Left lobe of liver (tissue), 2 donors: ENCODE data around the gene ADGRV1. TPM values are rescaled to one million over a fixed set of nuclear protein-coding genes. Genes with fewer than 3 reads are reported as not detected.

Experiments used
- ATAC-seq: fragments of 200-7000 bp; cut with Tn5 transposase; one replicate; pipeline ENCODE4 v1.9.1; 2020; ENCODE audit warnings: mild to moderate bottlenecking, moderate library complexity
- DNase-seq: peaks from one replicate; pipeline ENCODE4 v3.0.0-alpha.2; 2020; ENCODE audit warnings: low spot score
- total RNA-seq: library from RNA; stranded (reverse); gene quantifications from one replicate; pipeline ENCODE4 v1.2.1, GENCODE V29; 2021
- donor health status: DM: no; HTN: no; CAD: no; lungs with moderate emphysema.
- donor health status: DM: no; HTN: yes; CAD: no.

Gene ADGRV1, protein sequence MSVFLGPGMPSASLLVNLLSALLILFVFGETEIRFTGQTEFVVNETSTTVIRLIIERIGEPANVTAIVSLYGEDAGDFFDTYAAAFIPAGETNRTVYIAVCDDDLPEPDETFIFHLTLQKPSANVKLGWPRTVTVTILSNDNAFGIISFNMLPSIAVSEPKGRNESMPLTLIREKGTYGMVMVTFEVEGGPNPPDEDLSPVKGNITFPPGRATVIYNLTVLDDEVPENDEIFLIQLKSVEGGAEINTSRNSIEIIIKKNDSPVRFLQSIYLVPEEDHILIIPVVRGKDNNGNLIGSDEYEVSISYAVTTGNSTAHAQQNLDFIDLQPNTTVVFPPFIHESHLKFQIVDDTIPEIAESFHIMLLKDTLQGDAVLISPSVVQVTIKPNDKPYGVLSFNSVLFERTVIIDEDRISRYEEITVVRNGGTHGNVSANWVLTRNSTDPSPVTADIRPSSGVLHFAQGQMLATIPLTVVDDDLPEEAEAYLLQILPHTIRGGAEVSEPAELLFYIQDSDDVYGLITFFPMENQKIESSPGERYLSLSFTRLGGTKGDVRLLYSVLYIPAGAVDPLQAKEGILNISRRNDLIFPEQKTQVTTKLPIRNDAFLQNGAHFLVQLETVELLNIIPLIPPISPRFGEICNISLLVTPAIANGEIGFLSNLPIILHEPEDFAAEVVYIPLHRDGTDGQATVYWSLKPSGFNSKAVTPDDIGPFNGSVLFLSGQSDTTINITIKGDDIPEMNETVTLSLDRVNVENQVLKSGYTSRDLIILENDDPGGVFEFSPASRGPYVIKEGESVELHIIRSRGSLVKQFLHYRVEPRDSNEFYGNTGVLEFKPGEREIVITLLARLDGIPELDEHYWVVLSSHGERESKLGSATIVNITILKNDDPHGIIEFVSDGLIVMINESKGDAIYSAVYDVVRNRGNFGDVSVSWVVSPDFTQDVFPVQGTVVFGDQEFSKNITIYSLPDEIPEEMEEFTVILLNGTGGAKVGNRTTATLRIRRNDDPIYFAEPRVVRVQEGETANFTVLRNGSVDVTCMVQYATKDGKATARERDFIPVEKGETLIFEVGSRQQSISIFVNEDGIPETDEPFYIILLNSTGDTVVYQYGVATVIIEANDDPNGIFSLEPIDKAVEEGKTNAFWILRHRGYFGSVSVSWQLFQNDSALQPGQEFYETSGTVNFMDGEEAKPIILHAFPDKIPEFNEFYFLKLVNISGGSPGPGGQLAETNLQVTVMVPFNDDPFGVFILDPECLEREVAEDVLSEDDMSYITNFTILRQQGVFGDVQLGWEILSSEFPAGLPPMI (N-terminal part only)
- 9.3 TPM for total RNA-seq

DNA sequence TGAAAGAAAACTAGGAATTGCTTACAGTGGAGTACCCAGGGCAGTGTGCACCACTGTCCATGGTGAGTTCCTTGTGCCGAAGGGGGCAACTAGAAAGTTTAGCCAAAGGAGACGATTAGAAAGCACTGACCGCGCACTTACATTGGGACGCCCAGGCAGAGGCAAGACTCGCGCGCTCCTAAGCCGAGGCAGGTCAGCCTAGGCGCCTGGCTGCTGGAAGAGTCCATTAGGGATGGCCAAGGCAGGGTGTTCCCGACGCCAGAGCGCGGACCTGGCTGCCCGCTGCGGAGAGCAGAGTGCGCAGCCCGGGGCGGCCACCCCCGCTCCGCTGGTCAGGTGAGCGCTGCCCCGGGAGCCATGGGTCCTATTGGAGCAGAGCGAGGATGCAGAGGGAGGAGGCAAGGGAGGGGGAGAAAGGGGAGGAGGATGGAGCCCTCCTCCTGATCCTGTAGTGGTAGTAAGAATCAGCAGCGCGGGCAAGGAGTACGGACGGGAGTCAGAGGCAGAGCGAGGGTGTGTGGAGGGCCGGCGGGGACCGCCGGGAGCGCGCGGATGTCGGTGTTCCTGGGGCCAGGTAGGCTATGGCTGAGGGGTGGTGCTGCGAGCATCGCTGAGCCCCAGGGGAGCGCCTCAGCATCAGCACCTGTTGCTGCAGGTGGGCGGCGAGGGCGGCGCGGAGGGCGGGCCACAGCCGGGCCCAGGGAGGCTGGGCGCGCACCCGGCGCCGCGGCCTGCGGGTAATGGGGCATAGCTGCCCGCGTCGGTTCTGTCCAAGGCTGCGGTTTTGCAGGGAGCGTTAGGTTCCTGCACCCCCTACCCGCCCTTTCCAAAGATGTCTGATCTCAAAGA is at the start of gene ADGRV1:
Gene ADGRV1, plus strand, starts transcription at position 454 of the 849 bp plus-strand sequence. Its CDS starts 99 bp downstream, at position 553.
- ATAC-seq, result peak; percentile 81
- no peak for DNase-seq

DNA sequence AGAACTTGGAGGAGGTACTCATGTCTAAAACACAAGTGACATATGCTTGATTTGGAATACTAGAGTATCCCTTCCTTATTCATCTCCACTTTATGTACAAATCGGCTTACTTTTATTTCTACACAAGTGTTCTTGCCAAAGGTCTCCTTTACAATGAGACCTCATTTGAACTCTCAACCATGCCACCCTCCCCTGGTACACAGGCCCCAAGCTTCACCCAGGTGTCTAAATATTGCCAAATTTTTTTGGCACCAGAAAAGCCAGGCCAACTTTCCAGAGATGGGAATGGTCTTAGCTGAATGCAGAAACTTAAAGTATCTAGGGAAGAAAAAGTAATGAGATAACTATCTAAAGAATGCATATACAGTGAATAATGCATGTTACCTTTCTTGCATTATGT is 48.2 kb upstream of the ADGRV1 start:
- DNase-seq (no peak), ATAC-seq (no peak)

DNA sequence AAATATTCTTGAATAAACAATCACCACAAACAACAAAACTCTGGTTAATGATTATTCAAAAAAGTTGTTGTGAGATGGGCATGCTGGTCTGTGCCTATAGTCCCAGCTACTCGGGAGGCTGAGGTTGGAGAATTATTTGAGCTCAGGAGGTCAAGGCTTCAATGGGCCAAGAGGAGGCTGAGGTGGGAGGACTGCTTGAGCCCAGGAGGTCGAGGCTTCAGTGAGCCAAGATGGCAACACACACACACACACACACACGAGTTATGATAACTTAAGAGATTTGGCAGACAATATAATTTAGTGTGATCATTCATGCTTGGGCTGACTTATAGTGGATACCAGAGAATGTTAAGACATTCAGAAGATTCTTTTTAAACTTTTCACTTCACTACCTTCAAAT is 44.1 kb upstream of the ADGRV1 start:
- ATAC-seq, result no peak

DNA sequence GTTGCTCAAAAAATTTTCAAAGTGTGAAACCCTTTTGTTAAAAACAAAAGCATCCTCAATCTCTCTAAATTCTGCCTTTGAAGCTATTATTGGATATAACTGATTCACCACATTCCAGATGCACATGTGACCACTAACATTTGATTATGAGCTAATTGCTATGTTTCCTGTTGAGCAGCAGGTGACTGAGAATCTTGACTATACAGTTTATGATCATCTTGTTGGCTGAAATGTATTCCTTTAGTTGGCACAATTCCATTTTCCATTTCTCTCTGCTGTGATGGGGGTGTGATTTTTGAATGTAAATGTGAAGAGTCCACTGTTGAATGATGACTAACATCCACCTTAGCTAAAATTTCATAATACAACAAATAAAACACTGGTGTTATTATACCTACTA is 39.9 kb upstream of the ADGRV1 start:
- no peak for ATAC-seq
- no peak for DNase-seq

More for the DNA sequence above, 44.1 kb upstream of the ADGRV1 start:
- no peak for DNase-seq

DNA sequence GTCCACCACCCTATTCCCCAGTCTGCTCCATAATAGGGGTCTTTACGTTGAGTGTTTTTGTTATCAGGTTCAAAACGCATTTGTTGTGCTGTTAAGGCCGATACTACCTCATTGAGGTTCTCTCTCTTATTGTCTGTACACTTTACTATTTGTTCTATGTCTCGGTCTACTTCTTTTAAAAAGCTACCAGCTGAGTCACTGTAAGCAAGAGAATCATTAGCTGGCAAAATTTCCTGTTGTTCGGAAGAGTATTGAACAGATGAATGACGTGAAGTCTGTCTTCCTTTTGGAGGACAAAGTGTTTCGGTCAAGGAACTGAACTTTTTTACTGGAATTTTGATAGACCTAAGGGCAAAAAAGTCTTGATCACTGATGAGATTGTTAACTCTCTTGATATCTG is 39.5 kb upstream of the ADGRV1 start:
- no peak for DNase-seq
- no peak for ATAC-seq

DNA sequence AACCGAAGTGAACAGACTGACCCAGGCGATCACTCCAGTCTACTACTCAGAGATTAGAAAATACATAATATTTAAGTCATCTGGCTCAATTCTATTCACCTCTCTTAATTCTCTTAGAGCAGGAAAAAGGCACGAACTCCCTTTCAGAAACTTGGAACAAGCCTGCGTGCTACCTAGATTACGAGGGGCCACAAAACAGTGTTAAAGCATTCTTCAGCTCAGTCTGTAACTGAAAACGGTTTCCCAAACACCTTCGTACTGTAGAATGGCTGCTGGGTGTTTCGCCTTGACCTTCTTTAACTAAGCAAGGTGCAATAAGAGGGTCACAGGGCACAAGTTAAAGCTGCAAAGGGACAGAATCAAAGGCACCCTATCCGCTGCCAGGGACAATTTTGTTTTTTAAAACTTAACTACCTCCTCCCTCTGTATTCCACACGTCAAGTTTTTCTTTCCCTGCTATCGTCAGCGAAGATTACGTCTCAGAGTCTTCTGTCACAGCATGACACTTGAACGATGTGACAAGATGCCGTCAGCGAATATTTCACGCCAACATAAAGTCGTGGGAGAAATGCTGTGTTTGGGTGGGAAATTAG is 29.9 kb upstream of the ADGRV1 start:
- ATAC-seq (peak; percentile 1), DNase-seq (no peak)

DNA sequence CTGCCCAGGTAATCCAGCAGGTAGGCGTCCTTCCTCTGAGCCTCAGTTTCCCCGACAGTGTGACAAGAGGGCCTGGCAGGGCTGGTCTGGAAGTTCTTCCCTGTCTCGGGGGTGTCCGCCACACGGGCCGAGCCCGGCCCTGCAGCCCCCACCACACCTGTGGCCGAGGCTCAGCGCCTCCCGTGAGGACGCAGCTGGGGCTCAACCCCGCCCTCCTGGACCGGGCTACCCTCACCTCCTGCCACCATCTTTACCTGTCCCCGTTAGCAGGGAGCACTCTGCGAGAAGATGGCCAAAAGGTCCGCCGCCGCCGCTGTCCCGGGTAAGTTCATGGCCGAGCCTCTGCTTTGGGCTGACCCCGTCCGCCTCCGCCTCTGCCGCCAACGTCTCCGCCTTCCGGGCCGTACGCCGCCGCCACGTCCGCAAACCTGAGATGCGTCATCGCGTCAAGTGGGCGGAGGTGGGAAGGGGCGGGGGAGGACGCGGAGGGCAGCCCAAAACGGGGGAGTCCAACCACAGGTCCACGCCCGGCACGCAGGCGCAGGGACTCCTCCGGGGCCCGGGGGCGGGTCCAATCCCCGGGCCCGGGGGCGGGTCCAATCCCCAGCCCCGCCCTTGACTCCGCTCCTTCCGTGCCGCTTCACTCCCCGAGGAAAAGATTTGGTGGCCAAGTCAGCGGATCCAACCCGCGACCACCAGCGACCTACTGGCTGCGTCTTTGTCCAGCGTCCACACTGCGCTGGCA is 29.2 kb upstream of the ADGRV1 start, which contains the start of gene LYSMD3:
Gene LYSMD3, minus strand, starts transcription at position 391 of the 745 bp plus-strand sequence. CDS start 4,295 bp downstream, outside the sequence.
- DNase-seq (peak; percentile 99), ATAC-seq (peak; percentile 96)

DNA sequence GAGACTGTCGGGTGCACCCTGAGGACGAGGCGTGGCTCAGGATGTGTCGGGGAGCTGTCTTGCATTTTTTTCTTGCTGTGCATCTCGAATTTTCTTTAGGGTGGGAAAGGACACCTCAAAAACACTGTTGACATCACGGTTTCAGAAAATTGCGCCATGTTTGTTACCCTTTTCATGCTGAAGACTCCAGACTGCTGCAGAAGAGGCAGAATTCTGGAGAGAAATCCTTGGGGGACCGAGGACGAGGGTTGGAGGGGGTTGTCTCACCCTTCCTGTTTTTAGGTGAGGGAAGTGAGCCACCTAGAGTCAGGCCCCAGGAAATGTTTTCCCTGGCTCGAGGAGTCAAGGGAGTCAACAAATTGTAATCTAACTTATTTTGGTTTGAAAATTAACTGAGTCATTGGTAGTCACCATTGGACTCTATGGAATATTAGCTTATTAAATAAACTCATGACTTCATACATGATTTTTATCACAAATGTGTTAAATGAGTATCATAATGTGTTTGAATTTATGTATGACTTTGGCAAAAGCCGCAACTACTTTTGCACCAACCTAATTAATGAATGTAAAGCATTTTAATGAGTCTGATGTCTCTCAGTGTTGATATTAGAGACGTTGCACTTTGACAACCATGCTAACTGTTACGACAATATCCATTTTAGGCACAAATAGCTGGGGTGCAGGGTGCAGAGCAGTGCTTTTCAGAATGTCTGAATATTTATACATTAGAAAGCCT is 28.5 kb upstream of the ADGRV1 start:
- DNase-seq (peak; percentile 73), ATAC-seq (peak; percentile 78)

DNA sequence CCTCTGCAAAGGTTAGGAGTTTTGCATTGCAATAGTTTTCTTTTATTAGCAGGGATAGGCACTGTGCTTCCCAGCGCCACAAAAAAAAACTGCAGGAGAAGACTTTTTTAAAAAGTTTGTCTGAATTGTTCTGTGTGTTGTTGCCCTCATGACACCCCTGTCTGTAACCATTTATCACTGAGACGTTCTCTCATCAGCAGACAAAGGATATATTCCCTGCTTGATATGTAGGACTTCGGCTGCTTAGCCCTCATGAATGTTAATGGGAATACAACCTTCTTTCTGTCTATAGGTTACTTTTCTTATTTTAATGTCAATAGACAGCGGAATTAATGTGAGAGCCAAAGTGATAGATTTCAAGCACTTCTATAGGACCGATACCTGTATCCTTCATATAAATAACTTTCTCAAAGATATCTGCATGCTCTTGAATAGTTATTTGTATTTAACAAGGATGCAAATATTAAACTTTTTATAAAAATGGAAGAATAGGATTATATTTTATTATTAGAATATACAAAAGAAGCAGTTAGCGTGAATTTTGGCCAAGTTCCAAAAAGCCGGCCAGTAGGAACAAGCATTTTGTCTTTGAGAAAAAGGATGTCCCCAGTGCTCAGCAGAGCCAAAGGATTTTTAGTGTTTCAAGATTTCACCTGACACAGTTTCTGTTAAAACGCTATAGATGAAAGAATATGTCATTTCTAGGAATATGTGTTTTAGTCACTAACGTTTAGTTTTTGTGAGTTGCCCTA is 27.7 kb upstream of the ADGRV1 start:
- DNase-seq, result no peak
- ATAC-seq, result no peak

DNA sequence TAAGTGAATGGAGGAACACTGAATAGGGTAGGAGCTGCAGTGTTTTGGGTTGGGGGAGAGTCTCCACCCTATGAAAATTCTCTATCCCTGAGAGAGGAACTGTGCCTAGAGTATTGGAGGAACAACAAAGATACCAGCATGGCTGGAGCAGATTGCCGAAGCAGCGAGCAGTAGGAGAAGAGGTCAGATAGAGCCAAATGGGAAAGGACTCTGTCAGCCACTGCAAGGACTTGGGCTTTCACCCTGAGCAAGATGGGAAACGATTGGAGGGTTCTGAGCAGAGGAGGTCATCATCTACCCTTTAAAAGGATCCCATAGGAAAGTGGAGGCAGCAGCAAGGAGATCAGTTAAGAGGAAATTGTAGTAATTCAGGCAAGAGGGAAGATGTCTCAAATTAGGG is 24.8 kb upstream of the ADGRV1 start:
- DNase-seq (no peak), ATAC-seq (no peak)

DNA sequence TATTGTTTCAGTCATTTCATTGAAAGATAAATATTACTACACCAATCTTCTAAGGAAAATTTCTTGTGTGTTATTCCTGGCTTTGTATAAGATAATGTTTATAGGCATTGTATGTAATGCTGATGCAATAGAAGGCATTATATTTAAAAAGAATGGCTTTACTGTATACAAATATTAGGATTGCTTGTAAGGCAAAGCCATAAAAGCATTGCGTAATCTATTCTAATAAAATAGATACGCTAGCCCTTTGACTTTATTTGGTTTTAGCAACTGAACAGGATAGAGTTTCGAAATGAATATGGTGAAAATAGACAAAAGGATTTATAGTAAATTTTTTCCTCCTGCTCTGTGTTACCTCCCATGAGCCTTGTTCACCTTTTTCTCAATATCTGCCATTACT is 23.7 kb upstream of the ADGRV1 start:
- no peak for ATAC-seq
- no peak for DNase-seq

DNA sequence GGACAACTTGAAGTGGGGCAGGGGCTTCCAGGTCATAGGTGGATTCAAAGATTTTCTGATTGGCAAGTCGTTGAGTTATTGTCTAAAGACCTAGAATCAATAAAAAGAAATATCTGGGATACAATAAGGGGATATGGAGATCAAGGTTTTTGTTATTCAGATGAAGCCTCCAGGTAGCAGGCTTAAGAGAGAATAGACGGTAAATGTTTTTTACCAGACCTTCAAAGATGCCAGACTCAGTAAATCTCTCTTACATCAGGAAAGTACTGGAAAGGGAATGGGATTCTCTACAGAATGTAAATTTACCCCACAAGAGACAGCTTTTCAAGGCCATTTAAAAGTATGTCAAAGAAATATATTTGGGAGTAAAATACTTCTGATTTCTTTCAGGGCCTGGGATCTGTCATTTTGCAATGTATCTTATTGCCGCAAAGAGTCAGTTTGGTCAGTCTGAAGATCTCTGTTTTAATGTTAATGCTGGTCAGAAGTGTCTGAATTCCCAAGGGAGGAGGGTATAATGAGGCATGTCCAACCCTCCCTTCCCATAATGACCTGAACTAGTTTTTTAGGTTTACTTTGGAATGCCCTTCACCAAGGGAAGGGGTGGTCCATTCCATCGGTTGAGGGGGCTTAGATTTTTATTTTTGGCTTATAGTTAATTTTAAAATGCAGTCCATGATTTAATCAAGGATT is 15.6 kb upstream of the ADGRV1 start:
- no peak for ATAC-seq
- DNase-seq, result no peak

DNA sequence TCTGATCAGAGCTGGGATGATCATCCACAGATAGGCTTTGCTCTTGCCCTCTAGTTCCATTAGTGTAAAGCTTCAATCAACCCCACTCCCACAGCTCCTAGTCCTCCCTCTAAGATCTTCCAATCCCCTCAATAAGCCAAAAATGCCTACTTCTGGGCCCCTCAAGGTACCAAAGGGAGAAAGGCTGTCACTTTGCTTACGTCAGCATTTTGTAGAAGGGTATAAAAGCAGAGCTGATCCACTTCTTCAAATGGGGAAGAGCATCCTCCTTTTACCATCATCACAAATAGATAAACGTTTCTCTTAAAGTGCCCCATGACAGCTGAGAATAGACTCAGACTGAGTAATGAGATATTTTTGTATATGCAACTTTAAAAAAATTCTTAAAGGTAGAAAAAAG is 13.1 kb upstream of the ADGRV1 start:
- no peak for ATAC-seq
- no peak for DNase-seq

DNA sequence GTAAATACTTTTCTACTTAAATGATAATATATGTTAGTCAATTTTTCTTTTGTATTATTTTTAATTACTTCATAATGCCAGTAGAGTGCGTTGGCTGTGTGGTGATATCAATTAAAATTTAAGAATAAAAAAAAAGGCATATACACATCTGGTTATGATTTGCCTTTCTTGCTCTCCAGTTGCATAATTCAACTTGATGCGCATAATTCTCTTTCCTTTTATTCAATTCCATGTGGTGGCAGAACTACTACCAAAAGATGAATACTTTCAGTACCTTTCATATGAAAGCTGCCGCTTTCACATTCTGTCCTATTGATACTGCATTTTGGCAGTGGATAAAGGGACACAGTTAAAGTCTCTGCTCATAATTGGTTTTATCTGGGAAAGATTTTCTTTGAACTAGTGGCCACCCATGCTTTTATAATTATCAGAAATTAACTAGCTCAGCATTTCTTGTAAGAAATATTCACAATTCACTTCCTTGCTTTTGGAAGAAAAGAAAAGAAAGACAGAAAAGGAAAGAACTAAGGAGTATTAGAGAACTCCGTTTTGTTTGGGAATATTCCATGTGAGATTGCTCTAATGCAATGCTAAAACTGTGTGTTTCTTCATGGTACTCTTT is 12.3 kb upstream of the ADGRV1 start:
- no peak for ATAC-seq
- no peak for DNase-seq

DNA sequence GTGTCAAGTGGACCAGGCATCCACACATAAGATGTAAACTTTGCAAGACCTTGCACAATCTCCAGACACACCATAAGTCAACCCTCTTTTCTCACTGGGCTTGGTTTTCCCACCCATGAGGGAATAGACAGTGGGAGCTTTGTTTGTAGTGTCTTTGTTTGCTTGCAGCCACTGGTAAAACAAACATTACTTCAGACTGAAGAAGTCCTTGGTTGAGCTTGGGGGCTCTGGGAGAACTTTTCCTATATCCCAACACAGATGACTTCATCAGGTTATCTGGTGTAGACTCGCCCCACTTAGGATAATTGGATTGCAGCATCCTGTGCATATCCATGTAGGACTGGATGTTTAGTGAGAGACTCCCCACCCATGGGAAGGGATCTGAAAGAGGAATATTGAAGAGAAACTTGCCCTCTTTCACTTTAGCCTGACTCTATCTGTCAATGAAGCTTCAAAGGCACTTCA is 11.5 kb upstream of the ADGRV1 start:
- DNase-seq (no peak), ATAC-seq (no peak)

DNA sequence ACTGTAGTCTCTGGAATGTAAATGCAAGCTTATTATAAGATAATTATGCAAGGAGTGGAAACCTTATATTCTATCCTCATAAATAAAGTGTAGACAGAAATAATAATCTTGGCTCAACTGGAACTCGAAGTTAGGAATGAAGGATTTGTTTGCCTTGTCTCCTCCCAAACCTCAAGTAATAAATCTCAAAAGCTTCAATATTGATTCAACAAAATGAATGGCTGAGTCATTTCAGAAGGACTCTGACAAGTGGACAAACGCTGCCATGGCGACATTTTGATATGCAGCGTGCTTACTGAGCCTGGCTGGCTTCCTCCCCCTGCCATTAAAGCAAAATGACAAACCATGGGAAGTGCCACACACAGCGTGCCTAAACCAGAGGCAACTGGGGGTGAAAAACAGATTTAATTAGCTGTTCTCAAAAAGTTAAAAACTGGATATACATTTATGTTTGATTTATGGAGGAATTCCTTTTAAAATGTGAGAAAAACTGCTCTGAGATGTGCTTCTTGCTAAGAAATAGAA is 10.5 kb upstream of the ADGRV1 start:
- DNase-seq (no peak), ATAC-seq (no peak)
